NCI-H2171 (cell line): ENCODE data around the gene IFNLR1.

Source experiments
- DNase-seq: peaks from one replicate; lab custom pipeline; 2025; lab: John Stamatoyannopoulos, UW

The IFNLR1 gene

GRCh38 chr1:24205345-24206082 lies 18.4 kb upstream of the IFNLR1 start:
- no peak for DNase-seq

- DNase-seq, result no peak
Observed at GRCh38 chr1:24204116-24204515, 17.0 kb upstream of the IFNLR1 start.

DNA sequence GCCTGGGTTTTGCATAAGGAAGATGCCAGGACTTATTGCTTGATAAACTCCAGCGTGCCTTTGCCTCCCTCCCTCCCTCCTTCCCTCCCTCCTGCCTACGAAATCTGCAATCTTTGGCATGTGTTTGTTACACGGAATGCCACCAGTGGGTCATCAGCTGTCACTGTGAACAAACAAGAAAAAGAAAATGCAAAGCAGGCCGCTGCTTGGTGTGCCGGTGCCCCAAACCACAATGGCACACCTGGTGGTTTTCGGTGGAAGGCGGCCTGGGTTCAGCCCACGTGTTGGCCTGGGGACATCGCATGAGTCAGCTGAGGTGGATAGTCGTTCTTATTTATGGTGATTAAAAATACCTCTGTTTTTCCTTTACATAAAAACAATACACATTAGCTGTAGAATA lies 16.3 kb upstream of the IFNLR1 start:
- DNase-seq, result no peak

DNA sequence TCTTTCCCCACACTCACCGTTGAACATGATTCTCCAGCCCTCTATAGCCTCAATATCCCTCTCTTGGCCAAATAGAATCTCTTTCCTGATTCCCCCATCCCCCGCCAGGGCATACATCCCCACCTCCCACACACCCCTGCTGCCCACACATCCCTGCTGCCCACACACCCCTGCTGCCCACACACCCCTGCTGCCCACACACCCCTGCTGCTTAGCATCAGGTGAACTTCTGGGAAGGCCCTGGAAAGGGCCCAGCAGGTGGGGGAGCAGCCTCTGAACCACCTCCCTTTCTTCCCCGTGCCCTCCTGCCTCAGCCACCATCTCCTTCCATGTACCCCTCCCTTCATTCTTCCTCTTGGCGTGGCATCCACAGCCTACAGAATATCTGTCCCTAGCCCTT lies 15.9 kb upstream of the IFNLR1 start:
- no peak for DNase-seq

GRCh38 chr1:24202556-24202955 lies 15.5 kb upstream of the IFNLR1 start:
- no peak for DNase-seq

- no peak for DNase-seq
Observed at GRCh38 chr1:24201941-24202440, 14.9 kb upstream of the IFNLR1 start.

DNA sequence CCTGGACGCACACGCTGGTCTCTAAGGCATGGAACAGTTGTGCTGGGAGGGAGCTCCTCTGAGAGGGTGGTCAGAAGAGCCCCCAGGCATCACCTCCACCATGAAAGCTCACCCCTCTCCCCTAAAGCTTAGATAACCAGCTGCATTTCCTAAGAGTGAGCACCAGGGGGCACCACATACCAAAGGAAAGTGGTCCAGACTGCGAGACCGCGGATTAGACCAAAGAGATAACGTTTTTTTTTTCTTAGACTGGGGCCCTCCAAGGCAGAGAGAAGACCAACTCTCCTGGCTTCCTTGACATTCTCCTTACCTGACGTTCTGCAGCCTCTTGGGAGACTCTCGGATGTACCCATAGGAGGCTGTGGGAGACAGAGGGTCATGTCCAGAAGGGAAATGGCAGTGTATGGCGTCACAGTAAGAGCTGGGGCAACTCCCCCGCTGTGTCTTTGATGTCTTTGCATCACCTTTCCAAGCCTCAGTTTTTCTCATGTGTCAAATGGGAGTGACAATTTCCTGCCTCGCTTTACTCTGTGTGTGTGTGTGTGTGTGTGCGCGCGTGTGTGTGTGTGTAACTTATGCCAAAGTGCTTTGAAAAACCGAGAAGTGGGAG lies 12.3 kb upstream of the IFNLR1 start:
- DNase-seq, result peak; percentile 55

GRCh38 chr1:24198766-24199165 lies 11.7 kb upstream of the IFNLR1 start:
- DNase-seq, result no peak

GRCh38 chr1:24195874-24196273 lies 8.8 kb upstream of the IFNLR1 start:
- DNase-seq, result no peak

DNA sequence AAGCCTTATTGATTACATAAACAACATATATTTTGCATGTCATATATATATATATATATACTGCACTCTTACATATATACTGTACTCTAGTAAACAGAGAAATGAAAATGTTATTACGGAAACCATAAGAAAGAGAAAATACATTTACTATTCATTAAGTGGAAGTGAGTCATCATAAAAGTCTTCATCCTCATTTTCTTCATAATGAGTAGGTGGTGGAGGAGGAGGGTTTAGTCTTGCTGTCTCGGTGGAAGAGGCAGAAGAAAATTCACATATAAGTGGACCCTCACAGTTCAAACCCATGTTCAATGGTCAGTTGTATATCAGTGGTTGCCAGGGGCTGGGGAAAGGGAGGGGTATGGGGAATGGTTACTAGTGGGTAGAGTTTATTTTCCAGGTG lies 8.0 kb upstream of the IFNLR1 start:
- no peak for DNase-seq

- DNase-seq, result no peak
Observed at GRCh38 chr1:24193046-24193445, 6.0 kb upstream of the IFNLR1 start.

DNA sequence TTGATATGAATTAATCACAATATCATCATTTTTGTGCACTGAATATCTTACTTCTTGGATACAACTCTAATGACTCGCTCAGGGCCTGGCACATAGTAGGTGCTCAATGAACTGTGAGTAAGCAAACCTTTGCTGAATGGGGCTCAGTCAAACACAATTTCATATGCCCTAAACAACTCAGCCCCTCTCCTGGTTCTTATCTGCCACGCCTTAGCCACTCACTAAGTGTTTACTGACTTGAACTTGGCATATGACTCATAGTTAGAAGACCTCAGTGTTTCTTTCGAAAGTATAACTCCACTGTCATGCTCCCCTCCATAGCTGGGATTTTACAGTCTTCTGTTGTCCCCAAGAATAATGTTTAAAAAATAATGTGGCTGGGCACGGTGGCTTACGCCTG lies 4.8 kb upstream of the IFNLR1 start:
- no peak for DNase-seq

DNA sequence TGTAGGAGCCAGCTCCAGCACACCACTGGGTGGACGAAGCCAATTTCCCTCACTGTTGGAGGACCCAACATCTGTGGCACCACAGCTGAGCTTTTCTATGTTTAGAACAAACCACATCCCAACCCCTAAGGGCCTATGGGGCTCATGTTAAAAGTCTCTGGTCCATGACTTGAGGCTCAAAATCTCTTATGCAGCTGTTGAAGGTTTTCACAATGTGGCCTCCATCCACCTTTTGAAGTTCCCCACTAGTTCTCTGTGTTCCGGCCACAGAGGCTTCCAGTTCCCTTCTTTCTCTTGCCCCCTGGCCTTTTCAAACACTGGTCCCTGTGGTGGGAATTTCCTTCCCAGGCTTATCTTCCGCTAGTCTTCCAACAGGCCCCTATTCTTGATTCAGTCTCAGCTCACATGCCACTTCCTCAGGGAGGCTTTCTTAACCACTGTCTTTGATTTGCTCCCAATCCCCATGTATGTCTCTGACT lies 3.9 kb upstream of the IFNLR1 start:
- no peak for DNase-seq

DNA sequence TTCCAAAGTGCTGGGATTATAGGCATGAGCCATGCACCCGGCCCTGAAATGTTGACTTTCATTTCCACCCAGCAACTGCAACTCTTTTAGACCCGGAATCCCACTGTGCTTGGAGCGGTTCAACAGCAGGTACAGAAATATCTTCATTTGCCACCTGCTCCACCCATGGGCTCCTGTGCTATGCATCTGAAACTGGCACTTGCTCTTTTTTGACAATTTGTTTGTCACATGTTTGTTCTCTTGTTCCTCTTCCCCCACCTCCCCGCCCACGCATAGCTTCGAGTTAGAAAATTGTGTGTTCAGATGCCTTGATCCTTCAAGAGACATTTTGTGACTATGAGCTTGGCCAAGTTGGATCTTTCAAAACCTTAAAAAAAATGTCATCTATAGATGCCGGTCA lies 2.4 kb upstream of the IFNLR1 start:
- DNase-seq, result no peak

- no peak for DNase-seq
Observed at GRCh38 chr1:24186711-24186992, 437 bp downstream of the IFNLR1 start.

GRCh38 chr1:24186031-24186710 lies 918 bp downstream of the IFNLR1 start:
- DNase-seq, result no peak

GRCh38 chr1:24185076-24185475 lies 2.0 kb downstream of the IFNLR1 start:
- DNase-seq, result no peak

DNA sequence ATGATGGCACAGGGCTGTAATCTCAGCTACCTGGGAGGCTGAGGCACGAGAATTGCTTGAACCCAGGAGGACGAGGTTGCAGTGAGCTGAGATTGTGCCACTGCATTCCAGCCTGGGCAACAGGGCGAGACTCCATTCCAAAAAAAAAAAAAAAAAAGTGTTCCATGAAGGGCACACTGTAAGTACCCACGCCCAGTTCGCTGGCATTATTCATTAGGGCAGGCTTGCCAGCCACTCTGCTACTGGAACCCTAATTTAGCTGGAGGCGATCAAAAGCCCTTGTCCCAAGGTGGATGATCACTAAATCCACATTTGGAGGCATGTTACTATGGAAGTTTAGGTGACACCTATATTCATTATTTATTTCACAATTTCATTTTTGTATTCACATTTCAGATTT lies 5.0 kb downstream of the IFNLR1 start:
- no peak for DNase-seq

DNA sequence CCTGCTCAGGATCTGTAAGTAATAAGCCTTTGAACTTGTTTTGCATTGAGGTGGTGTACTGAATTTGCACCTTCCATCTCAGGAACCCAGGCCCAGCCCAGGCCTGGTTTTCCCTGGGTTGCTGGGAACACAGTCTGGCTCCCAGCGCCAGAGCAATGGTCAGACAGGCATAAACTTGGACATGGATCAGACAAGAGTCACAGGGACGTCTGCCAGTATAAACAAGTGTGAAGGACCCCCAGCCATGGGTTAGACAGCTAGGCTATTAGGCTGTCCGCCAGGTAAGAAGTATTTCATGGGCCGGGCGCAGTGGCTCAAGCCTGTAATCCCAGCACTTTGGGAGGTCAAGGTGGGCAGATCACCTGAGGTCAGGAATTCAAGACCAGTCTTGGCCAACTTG lies 5.5 kb downstream of the IFNLR1 start:
- no peak for DNase-seq

GRCh38 chr1:24180676-24181075 lies 6.4 kb downstream of the IFNLR1 start:
- no peak for DNase-seq

DNA sequence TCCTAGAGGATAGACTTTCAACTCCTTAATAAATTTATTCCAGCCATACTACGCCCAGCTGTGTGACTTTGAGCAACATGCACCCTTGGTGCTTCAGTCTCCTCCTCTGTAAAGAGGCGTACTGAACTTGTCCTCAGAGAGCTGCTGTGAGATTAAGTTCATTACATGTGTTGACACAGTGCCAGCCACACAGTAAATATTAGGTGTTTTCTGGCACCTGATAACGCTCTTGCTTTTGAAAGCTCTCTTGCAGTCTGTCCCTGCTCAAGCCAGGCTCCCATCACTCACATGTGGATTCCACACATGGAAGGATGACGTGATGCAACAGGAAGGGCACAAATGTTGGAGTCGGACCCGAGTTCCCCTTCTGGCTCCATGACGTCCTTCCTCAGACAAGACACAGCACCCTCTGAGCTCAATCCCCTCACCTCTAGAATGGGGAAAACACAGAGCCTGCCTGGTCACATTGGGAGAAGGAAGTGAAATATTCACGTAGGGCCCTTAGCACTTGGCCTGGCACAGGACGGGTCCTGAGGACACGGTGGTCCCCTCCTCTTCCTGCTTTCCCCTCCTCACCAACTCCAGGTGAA lies 7.7 kb downstream of the IFNLR1 start:
- DNase-seq, result no peak

GRCh38 chr1:24178407-24178806 lies 8.7 kb downstream of the IFNLR1 start:
- DNase-seq, result no peak

GRCh38 chr1:24177161-24177560 lies 9.9 kb downstream of the IFNLR1 start:
- no peak for DNase-seq
